GM10248 (cell line): ENCODE data around the gene PANK1.

Experiments used
- CTCF ChIA-PET: fragments of 300-600 bp; sonication (Branson Sonifier 250); formaldehyde crosslinking; extraction: SDS; loops from one replicate; lab custom pipeline; 2021; ENCODE audit warnings: antibody characterized with exemption; lab: Yijun Ruan, JAX
- POLR2A ChIA-PET: fragments of 350-650 bp; sonication (Branson Sonifier 250); formaldehyde crosslinking; extraction: SDS; loops from one replicate; lab custom pipeline; 2020; ENCODE audit warnings: antibody characterized with exemption; lab: Yijun Ruan, JAX
- DNase-seq: peaks from one replicate; pipeline ENCODE4 v3.0.0; 2012; ENCODE audit errors: extremely low spot score
- TF ChIP-seq, protein P1 (sequence below): IDR thresholded peaks from 2 replicates; pipeline ENCODE4 v1.5.1; 2012; ENCODE audit warnings: mild to moderate bottlenecking, low read depth; ENCODE audit errors: extremely low read depth, missing control alignments, control extremely low read depth

The PANK1 gene

DNA sequence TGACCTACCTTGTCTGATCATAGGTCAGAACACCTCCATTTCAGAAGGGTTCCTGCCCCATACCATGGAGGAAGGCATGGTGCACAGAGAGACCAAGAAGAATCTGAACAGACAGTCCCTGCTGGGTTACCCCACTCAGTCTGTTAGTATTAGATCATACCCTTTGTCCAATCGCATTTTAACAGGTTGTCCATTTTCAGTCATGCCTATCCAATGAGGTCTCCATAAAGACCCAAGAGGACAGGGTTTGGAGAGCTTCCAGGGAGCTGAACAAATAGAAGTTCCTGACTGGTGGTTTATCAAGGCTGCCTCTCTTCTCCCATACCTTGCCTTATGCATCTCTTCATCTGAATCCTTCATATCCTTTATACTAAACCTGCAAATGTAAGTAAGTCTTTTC, 88.4 kb downstream of the PANK1 start:
- ChIA-PET CTCF (interaction anchor here (0.8 to 1.5 kb wide), 3 partner anchors 8 to 13 kb away, joined by 3 to 5 read pairs (median 3); no protein-coding TSS in a partner anchor), POLR2A (no interaction called here)
- DNase-seq: no peak
- TF ChIP-seq, protein P1, sequence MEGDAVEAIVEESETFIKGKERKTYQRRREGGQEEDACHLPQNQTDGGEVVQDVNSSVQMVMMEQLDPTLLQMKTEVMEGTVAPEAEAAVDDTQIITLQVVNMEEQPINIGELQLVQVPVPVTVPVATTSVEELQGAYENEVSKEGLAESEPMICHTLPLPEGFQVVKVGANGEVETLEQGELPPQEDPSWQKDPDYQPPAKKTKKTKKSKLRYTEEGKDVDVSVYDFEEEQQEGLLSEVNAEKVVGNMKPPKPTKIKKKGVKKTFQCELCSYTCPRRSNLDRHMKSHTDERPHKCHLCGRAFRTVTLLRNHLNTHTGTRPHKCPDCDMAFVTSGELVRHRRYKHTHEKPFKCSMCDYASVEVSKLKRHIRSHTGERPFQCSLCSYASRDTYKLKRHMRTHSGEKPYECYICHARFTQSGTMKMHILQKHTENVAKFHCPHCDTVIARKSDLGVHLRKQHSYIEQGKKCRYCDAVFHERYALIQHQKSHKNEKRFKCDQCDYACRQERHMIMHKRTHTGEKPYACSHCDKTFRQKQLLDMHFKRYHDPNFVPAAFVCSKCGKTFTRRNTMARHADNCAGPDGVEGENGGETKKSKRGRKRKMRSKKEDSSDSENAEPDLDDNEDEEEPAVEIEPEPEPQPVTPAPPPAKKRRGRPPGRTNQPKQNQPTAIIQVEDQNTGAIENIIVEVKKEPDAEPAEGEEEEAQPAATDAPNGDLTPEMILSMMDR: no peak

DNA sequence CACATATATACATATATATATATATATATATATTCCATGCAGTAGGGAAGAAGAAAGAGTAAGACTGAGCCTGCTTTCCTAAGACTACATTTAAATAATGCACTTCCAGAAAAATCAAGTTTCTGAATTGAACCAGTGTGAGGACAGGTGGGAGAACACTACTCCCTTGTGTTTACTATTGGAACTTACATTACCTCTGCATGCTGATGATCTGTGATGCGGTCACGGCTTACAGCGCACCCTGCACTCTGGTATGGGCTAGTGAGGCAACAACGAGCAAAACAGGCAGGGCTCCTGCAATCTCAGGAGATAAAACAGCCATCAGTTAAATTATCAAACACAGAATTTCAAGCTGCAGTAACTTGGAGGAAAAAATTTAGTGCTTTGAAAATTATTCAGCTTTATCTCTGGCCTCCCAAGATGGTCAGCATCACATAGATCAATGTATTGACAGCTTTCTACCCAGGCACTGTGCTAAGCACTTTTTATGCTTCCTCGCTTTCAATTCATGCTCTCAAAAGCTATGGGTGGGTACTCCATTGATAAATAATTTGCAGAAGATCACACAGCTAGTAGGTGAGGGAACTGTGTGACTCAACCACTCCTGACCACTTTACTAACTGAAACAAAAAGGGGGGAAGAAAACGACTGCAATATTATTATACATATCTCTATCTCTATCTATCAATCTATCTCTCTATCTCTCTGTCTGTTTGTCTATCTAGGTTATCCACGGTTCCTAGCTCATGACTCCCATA, 89.2 kb downstream of the PANK1 start:
- POLR2A ChIA-PET: no interaction called here
- TF ChIP-seq, protein P1: no peak
- CTCF ChIA-PET: interaction anchor here (0.8 to 1.5 kb wide), 4 partner anchors 7 to 132 kb away, joined by 3 to 5 read pairs (median 3); no protein-coding TSS in a partner anchor
- no peak for DNase-seq

DNA sequence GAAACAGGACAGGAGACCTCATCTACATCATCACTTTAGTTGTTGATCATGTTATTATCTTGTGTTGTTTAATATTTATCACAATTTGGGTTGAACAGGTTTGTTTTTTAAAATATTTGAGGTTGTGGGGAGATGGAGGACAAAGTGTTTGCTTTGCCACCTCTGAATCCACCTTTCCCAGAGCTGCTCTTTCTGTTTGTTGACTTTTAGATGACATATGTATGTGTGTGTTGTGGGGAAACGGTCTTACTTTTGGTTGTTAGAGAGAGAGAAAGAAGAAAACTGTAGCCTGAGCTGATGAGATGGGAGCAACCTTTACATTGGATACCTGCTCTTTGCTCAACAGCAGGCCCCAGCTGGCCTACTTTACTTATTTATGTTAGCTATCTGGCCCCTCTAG, 90.6 kb downstream of the PANK1 start:
- no peak for DNase-seq
- POLR2A ChIA-PET: no interaction called here
- CTCF ChIA-PET: interaction anchor here (1.2 to 1.3 kb wide), 3 partner anchors 9 to 337 kb away, joined by 3 to 4 read pairs (median 4); no protein-coding TSS in a partner anchor
- TF ChIP-seq, protein P1: no peak

DNA sequence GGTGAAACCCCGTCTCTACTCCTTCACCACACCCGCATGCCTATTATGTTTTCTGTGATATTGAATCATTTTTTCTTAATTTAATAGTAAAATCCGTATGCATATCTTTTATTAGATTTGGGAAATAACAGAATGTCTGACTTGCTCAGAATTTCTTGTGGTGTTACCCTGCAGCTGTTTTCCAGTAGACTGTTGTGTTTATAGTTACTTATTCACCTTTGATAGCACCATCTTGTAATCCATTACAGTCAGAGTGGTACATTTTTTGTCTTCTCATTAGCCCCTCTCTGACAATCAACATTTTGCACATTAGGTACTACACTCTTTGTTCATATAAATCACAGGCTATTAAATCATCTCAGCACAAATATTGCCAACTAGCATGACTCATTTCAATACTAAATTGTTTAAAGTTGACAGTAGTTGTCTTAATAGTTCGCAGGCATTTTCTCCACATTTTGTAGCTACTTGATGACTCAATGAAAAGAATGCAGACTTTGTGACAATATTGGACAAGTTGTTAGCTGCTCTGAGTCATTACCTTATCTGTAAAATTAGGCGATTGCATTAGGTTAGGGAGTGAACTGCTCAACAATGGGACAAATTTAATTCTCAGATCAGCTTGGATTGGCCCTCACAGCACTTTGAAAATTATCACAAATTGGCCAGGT, 91.8 kb downstream of the PANK1 start:
- TF ChIP-seq, protein P1: no peak
- DNase-seq: no peak
- ChIA-PET POLR2A (interaction anchor here (0.5 kb wide), 1 partner anchor 11 kb away, joined by 6 read pairs; no protein-coding TSS in a partner anchor), CTCF (interaction anchor here (1.5 kb wide), 1 partner anchor 44 kb away, joined by 3 read pairs; no protein-coding TSS in a partner anchor)

DNA sequence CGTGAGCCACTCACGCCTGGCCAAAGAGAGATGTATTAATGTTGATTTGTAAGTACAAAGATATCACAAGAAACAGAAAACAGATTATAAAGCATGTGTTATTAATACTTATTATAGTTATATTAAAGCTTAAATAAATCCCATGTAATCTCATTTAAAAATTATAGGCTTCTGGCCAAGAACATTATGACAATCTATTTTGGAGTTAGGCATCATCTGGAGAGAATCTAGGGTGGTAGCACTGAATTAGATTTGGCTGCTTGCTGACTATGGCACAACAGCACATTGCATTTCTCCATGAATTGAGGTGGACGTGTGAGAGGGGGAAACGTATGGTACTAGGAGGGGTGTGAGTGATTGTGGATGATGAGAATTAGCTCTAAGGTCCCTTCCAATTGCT, 92.8 kb downstream of the PANK1 start:
- TF ChIP-seq, protein P1: no peak
- POLR2A ChIA-PET: no interaction called here
- DNase-seq: no peak
- CTCF ChIA-PET: interaction anchor here (1.5 kb wide), 1 partner anchor 43 kb away, joined by 3 read pairs; no protein-coding TSS in a partner anchor

DNA sequence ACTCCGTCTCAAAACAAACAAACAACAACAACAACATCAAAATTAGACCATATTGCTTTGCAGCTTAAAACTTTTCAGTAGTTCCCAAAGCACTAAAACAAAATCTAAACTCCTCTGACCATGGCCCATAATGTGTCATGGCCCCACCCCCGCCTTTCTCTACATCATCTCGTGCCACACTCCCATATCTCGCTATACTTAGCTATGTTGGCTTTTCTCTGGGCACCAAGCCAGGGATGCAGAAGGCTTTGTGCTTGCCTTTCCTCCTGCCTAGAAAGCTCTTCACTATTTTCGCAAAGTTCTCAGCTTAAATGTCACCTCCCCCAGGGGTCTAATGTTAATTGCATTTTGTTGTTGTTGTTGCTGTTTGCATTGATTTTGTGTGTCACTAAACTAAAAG, 94.5 kb downstream of the PANK1 start:
- no peak for DNase-seq
- POLR2A ChIA-PET: no interaction called here
- CTCF ChIA-PET: interaction anchor here (1.3 to 1.4 kb wide), 2 partner anchors 12 to 14 kb away, joined by 4 to 6 read pairs; no protein-coding TSS in a partner anchor
- TF ChIP-seq, protein P1: no peak
